Smooth muscle cell of trachea (primary cell): ENCODE measurements around the gene INSL6. TPM values are rescaled to one million over a fixed set of nuclear protein-coding genes. Genes with fewer than 3 reads are reported as not detected.

ENCODE experiments used
- total RNA-seq: library from RNA; depleted of rRNA; stranded (reverse); fragments of >200 nt; gene quantifications from 2 replicates; pipeline ENCODE4 v1.2.1, GENCODE V29; 2014

INSL6 gene
- total RNA-seq: not detected in 2 replicates

DNA sequence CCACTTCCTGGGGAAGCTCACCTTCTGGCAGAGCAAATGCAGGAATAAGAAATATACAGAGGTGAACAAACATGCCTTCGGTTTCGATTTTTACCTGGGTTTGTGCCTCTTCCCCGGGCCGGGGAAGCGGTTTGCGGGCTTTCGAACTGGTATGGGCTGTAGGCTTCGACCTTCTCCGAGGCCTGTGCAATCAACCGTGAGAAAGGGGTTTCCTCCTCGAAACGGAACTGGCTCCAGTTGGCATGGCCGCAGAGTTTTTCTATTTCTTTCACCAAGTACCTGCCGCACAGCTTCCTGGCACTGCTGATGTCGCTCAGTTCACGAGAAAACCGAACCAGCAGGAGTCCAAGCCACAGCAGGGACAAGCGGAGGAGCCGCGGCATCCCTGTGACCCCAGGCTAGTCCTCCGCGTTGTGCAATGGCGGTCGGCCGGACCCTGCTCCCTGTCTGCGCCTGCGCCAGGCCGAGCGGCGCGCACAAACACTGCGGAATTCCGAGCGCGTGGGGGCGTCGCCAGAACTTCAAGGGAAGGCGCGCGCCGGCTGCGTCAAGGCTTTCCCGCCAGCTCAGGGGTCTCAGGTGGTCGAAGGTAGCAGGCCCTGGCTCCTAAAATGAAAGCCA lies at the start of gene INSL6:
Gene INSL6, minus strand, starts transcription at position 420 of the 621 bp plus-strand sequence. Its CDS starts 37 bp downstream, at position 383.

GRCh38 chr9:5231212-5231611 lies 45.8 kb upstream of the INSL6 start, which contains the start of gene INSL4:
Gene INSL4 (plus strand): TSS chr9:5231419. CDS start chr9:5231524, 105 bp downstream.

Other genes with a start within 250 kb of the INSL6 start
- gene JAK2, start 200.4 kb downstream of the INSL6 start, total RNA-seq: 15.4 and 17.2 TPM in 2 replicates
- not detected in 2 replicates for gene INSL4, start 45.8 kb upstream of the INSL6 start, total RNA-seq
- gene RLN2, start 119.1 kb upstream of the INSL6 start, total RNA-seq: not detected in 2 replicates
- 0.17 and 0.29 TPM in 2 replicates for gene RLN1, start 154.2 kb upstream of the INSL6 start, total RNA-seq